ENCODE data around the gene PCDHGA7.

DNA sequence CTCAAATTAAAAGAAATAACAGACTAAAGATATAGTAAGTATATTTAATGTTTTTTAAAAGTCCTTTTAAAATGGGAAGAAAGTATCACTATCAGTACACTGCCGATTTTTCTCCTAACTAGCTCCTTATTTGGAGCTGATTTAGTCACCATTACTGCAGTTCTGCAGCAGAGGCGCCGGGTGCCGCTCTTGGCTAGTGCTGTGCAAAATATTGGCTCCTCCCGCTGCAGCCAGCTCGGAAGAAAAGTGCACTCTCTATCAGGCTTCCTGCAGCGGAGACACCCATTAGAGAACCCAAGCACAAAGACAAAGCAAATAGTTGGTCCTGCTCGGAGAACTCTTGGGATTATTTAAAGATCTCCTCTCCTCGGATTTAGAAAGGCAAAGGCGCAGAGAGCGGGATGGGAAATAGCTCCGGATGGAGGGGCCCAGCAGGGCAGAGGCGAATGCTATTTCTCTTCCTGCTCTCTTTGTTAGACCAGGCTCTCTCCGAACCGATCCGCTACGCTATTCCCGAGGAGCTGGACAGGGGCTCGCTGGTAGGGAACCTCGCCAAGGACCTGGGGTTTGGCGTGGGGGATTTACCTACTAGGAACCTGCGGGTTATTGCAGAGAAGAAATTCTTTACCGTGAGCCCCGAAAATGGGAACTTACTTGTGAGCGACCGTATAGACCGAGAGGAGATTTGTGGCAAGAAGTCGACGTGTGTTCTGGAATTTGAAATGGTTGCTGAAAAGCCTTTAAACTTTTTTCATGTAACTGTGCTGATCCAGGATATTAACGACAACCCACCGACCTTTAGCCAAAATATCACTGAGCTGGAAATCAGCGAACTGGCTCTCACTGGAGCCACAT lies 12.3 kb upstream of the PCDHGA7 start, which contains the start of gene PCDHGB3:
- TF ChIP-seq POLR2AphosphoS5 (IDR thresholded peaks at IDR 0.05), result no peak
- TF ChIP-seq POLR2A (IDR thresholded peaks at IDR 0.05), result no peak

All from spleen (tissue), 3 donors.